OCI-LY1 (cell line): ENCODE data around the gene ZC2HC1C.

Experiments used
- EZH2 ChIP-seq: fragments of 200-600 bp; sonication (generic), shearing (Covaris generic); IDR thresholded peaks from 2 replicates; pipeline ENCODE4 v1.8.0; 2017; ENCODE audit warnings: borderline replicate concordance, mixed run types, mild to moderate bottlenecking, antibody characterized with exemption, low read length, moderate library complexity, mixed read lengths
- TF ChIP-seq, protein P1 (sequence below): fragments of 200-600 bp; sonication (generic), shearing (Covaris generic); IDR thresholded peaks from 2 replicates; pipeline ENCODE4 v1.5.1; 2017; ENCODE audit warnings: mild to moderate bottlenecking, antibody characterized with exemption, low read length, moderate library complexity, mixed read lengths

DNA sequence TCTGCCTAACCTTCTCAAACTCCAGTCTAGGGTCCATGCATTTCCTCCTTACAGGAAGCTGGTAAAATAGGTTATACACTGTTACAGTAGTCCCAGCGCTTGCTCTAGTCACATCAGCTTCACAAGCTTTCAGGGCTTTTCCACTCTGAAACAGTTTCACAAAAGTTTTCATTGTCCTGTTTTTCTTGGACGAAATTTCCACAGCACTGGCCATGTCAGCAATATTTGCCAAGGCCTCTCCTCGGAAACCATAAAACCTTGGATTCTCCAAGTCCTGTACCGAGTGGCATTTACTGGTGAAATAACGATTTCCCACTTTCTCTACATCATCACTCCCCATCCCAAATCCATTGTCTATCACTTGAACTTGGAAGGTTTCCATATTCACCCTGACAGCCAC lies 20.3 kb upstream of the ZC2HC1C start:
- TF ChIP-seq, protein P1, sequence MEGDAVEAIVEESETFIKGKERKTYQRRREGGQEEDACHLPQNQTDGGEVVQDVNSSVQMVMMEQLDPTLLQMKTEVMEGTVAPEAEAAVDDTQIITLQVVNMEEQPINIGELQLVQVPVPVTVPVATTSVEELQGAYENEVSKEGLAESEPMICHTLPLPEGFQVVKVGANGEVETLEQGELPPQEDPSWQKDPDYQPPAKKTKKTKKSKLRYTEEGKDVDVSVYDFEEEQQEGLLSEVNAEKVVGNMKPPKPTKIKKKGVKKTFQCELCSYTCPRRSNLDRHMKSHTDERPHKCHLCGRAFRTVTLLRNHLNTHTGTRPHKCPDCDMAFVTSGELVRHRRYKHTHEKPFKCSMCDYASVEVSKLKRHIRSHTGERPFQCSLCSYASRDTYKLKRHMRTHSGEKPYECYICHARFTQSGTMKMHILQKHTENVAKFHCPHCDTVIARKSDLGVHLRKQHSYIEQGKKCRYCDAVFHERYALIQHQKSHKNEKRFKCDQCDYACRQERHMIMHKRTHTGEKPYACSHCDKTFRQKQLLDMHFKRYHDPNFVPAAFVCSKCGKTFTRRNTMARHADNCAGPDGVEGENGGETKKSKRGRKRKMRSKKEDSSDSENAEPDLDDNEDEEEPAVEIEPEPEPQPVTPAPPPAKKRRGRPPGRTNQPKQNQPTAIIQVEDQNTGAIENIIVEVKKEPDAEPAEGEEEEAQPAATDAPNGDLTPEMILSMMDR = no peak
- TF ChIP-seq EZH2 = no peak
